Omental fat pad (tissue), 4 donors: Measurements from ENCODE around the gene RAB36. TPM values are rescaled to one million over a fixed set of nuclear protein-coding genes. Genes with fewer than 3 reads are reported as not detected.

ENCODE experiments used
- ATAC-seq: fragments of 150-250 bp; one replicate; pipeline ENCODE4 v1.9.1; 2016; ENCODE audit warnings: mild to moderate bottlenecking, moderate library complexity; ENCODE audit not compliant: low FRiP score
- DNase-seq: peaks from one replicate; pipeline ENCODE4 v3.0.0-alpha.2; 2019; ENCODE audit warnings: low spot score
- CTCF ChIP-seq, 3 donors: fragments of 450-650 bp; IDR thresholded peaks; one replicate each; pipeline ENCODE4 v1.5.1; 2016 to 2017; ENCODE audit warnings: antibody characterized with exemption in 3 of 3, mild to moderate bottlenecking in 3 of 3, moderate library complexity in 2 of 3
- total RNA-seq, 4 donors: library from RNA; depleted of rRNA; stranded (reverse); fragments of >200 nt; gene quantifications; one replicate each; pipeline ENCODE4 v1.1.0, GENCODE V29; 2016

RAB36 gene
- total RNA-seq, 4 donors from 2014 or later, result 1.6 to 5.7 (median 2.9) TPM

GRCh38 chr22:23113847-23114720, 31.2 kb upstream of the RAB36 start:
- DNase-seq (no peak), ATAC-seq (no peak)
- no peak for TF ChIP-seq CTCF (IDR thresholded peaks at IDR 0.05)

GRCh38 chr22:23114721-23115020, 30.6 kb upstream of the RAB36 start:
- ATAC-seq (no peak), DNase-seq (no peak)
- no peak for TF ChIP-seq CTCF (IDR thresholded peaks at IDR 0.05)

GRCh38 chr22:23115369-23115768, 29.9 kb upstream of the RAB36 start:
- ATAC-seq (no peak), DNase-seq (no peak)
- no peak for TF ChIP-seq CTCF (IDR thresholded peaks at IDR 0.05)

GRCh38 chr22:23115825-23116494, 29.3 kb upstream of the RAB36 start:
- no peak for TF ChIP-seq CTCF (IDR thresholded peaks at IDR 0.05)
- ATAC-seq (no peak), DNase-seq (no peak)

- TF ChIP-seq CTCF (IDR thresholded peaks at IDR 0.05), result no peak
- ATAC-seq, result no peak
These were observed 28.6 kb upstream of the RAB36 start for GRCh38 chr22:23116506-23117263.

GRCh38 chr22:23117275-23117674, 28.0 kb upstream of the RAB36 start:
- no peak for TF ChIP-seq CTCF (IDR thresholded peaks at IDR 0.05)
- ATAC-seq (no peak), DNase-seq (no peak)

More at GRCh38 chr22:23116506-23117263, 28.6 kb upstream of the RAB36 start:
- DNase-seq, result no peak
